GM12872 (cell line): ENCODE results near the gene ATG5.

Experiments
- TF ChIP-seq, protein P1 (sequence below): IDR thresholded peaks from 3 replicates; pipeline ENCODE4 v1.5.1; 2011; ENCODE audit warnings: low read depth, mild to moderate bottlenecking, low read length, moderate library complexity; ENCODE audit not compliant: insufficient read depth

The ATG5 gene

DNA sequence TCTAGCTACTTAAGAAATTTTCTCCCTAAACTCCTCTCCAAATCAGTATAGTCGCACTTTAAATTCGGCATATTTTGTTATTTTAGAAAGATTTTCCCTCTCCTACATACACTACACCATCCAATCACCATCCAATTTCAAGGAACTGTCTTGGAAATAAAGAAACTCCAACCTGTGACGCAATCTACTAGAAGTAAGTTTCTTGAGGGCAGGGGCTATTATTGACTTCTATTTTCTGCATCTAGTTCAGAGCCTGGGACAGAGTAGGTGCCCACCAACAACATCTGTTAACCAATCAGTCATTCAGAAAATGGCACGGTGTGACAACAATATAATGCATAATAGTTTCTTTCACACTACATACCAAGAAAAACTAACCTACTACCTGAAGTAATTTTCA, 3.6 kb downstream of the ATG5 start:
- TF ChIP-seq, protein P1, sequence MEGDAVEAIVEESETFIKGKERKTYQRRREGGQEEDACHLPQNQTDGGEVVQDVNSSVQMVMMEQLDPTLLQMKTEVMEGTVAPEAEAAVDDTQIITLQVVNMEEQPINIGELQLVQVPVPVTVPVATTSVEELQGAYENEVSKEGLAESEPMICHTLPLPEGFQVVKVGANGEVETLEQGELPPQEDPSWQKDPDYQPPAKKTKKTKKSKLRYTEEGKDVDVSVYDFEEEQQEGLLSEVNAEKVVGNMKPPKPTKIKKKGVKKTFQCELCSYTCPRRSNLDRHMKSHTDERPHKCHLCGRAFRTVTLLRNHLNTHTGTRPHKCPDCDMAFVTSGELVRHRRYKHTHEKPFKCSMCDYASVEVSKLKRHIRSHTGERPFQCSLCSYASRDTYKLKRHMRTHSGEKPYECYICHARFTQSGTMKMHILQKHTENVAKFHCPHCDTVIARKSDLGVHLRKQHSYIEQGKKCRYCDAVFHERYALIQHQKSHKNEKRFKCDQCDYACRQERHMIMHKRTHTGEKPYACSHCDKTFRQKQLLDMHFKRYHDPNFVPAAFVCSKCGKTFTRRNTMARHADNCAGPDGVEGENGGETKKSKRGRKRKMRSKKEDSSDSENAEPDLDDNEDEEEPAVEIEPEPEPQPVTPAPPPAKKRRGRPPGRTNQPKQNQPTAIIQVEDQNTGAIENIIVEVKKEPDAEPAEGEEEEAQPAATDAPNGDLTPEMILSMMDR = no peak

DNA sequence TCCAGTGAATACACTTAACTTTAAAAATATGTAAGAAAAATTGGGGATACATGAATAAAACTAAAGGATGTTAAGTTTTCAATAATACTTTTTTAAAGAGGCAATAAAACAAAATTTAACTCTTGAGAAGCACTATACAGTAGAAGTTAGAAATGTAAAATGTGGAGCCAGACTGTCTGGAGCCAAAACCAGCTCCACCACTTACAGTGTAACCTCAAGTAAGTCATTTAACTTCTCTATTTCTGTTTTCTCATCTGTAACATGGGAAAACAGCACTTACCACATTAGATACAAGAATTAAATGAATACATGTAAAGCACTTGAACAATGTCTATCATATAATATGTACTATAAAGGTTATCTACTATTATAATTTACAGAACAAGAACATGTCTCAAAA, 6.7 kb downstream of the ATG5 start:
- TF ChIP-seq, protein P1 = no peak

DNA sequence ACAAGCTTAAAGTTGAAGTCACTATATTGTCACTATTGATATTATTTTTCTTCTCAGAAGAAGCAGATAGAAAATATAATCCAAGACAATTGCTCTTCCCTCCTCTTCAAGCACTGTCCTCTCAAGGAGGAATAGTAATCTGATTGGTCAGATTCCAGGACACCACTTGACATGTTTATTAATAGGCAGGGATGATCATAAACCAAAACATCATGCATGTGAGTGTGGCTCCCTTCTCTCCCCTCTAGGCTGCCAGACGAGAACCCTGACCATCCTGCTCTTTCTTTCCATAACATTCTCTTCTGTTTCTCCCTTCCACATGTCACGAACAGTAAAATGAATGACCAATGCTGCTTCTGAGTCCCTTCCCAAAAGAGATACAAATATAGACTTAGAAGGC, 7.5 kb downstream of the ATG5 start:
- TF ChIP-seq, protein P1 = no peak

DNA sequence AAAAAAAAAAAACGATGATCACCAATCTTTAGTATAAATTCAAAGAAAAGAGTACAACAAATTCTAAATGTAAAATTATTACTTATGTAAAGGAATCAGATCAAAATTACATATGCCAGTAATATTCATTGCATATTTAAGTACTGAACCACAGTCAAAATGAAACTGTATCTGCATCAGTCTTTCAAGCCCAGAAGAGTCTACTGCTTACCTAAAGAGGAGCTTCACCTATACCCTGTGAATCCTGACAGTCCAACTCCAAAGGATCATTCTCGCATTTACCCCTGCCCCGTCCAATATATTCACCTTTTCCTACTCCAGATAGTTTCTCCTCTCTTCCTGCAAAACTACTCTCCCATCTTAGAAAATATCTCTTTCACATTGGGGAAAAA, 9.2 kb downstream of the ATG5 start:
- TF ChIP-seq, protein P1 = no peak

DNA sequence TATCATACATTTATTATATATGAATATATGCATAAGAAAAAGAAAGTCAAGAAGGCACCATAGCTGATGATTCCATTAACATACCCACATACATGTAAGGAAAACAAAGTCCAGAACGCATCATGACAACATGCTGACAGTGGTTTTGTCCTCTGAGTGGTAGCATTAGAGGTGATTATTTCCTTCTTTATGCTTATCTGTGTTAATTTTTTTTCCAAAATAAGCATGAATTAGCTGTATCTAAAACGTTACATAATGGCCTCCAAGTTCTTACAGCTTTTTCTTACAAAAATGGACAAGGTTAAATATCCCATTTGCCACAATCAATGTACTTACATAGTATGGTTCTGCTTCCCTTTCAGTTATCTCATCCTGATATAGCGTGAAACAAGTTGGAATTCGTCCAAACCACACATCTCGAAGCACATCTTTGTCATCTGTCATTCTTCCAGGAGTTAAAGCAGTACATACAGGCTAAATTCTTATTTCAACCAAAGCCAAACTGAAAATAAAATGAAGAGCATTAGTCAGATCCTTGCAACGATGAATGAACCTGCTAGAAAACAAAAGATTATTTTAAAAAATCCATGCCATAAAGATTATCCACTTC, 9.7 kb downstream of the ATG5 start:
- TF ChIP-seq, protein P1 = no peak

DNA sequence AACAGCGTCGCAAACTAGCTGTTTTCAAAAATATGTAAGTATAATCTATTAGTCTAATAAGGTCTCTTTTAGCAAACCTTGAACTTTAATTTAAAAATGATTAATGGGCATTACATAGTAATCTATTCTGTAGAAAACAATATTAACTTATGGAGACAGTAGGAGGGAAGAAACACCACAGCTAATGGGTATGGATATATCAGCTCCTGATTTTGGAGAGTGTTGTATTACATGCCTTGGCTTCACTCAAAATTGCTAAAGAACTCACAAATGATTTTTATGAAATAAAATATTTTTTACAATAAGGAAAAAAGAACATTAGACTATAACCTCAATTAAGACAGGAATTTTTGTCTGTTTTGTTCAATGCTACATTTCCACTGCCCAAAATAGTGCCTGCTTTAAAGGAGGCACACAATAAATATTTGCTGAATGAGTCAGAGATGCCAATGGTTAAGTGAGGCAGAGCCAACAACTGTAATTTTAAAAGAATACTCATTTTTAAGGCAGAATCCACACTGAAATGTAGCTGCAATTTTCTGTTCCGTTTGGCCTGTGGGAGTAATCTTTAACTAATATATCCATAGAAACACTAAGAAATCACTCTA, 15.7 kb downstream of the ATG5 start:
- TF ChIP-seq, protein P1 = no peak

DNA sequence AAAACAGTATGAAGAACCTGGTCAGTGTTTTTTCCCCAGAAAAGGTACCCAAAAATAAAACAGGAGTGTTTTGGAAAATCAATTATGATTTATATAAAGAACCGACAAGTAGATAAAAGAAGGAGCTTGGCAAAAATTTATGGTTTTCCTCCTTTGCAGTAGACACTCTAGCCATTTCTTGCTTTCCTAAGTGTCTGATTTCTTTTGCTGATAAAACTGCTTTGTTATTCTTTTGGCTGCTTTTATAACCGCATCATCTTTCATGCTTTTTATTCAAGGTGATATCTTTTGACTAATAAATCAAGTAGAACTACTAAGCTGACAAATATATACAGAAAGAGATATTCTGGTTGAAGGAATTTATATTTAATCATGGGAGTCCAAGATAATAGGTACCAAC, 16.6 kb downstream of the ATG5 start:
- TF ChIP-seq, protein P1 = no peak

DNA sequence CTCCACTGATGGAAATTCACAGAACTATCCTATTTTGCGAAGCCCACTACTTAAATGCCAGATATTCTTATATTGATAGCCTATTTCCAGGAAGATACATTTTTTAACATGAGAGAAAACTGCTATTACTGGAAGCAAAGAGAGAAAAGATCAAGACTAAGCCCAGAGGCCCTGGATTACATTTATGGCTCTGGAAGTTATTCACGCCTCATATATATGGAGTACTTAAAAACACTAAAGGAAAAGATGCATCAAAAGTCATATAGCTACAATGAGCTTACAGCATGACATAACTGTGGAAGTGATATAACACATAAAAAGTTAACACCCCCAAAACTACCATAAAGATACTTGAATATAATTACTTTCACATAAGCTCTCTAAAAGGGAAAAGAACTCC, 19.8 kb downstream of the ATG5 start:
- TF ChIP-seq, protein P1 = no peak
